Mesodermal cell (in vitro differentiated cells): ENCODE data around the gene SERGEF.

Experiments
- H3K27ac ChIP-seq: 2 replicates; pipeline ENCODE4 v1.7.0; 2013; ENCODE audit warnings: mild to moderate bottlenecking, low read depth, low read length, moderate library complexity; ENCODE audit not compliant: severe bottlenecking
- H3K36me3 ChIP-seq: 2 replicates; pipeline ENCODE4 v1.7.1; 2013; ENCODE audit warnings: mild to moderate bottlenecking, low read length, moderate library complexity; ENCODE audit not compliant: control insufficient read depth, insufficient read depth
- H3K4me1 ChIP-seq: one replicate; pipeline ENCODE4 v1.7.1; 2013; ENCODE audit warnings: mild to moderate bottlenecking, low read length; ENCODE audit not compliant: insufficient read depth, control insufficient read depth, poor library complexity, severe bottlenecking
- H3K4me3 ChIP-seq: 2 replicates; pipeline ENCODE4 v1.7.0; 2013; ENCODE audit warnings: low read length, control low read depth, mild to moderate bottlenecking; ENCODE audit not compliant: insufficient read depth, poor library complexity, severe bottlenecking; ENCODE audit errors: extremely low read depth
- H3K9me3 ChIP-seq: 2 replicates; pipeline ENCODE4 v1.7.1; 2013; ENCODE audit warnings: mild to moderate bottlenecking, low read length, moderate library complexity; ENCODE audit not compliant: control insufficient read depth
- WGBS, 2 experiments: methylation state at CpG; one replicate each; pipeline ENCODE4 v1.1.5; 2013; ENCODE audit warnings: missing lambda C conversion rate in 2 of 2; ENCODE audit not compliant: insufficient coverage in 2 of 2; 5-methylcytosine and 5-hydroxymethylcytosine counted together

The SERGEF gene

GRCh38 chr11:17802491-17802890 lies 210.4 kb downstream of the SERGEF start:
- Histone ChIP-seq H3K4me3 (no peak overlapping the region), H3K27ac (no peak overlapping the region), H3K9me3 (no peaks in the 10 kb centered on the region), H3K36me3 (no peaks in the 10 kb centered on the region), H3K4me1 (no peaks in the 10 kb centered on the region)
- WGBS, 2 experiments: 70 to 72% methylated on average over 4 of the region's 4 CpGs

GRCh38 chr11:17801166-17801565 lies 211.7 kb downstream of the SERGEF start:
- 94% methylated on average over 3 of the region's 4 CpGs; no CpG with 5 or more reads in 1 of the 2 experiments for WGBS, 2 experiments

GRCh38 chr11:17799147-17799546 lies 213.7 kb downstream of the SERGEF start:
- Histone ChIP-seq H3K4me1 (no peaks in the 10 kb centered on the region), H3K4me3 (no peak overlapping the region), H3K36me3 (no peaks in the 10 kb centered on the region), H3K27ac (no peak overlapping the region), H3K9me3 (no peaks in the 10 kb centered on the region)
- WGBS, 2 experiments: 94 to 96% methylated on average over 3 to 4 of the region's 5 CpGs

More at GRCh38 chr11:17801166-17801565, 211.7 kb downstream of the SERGEF start:
- H3K9me3 ChIP-seq: no peaks in the 10 kb centered on the region
- no peak overlapping the region for H3K4me3 ChIP-seq
- no peak overlapping the region for H3K27ac ChIP-seq
- no peaks in the 10 kb centered on the region for H3K4me1 ChIP-seq
- no peaks in the 10 kb centered on the region for H3K36me3 ChIP-seq

GRCh38 chr11:17798716-17799115 lies 214.1 kb downstream of the SERGEF start:
- Histone ChIP-seq H3K9me3 (no peaks in the 10 kb centered on the region), H3K36me3 (no peaks in the 10 kb centered on the region), H3K4me3 (no peak overlapping the region), H3K4me1 (no peaks in the 10 kb centered on the region), H3K27ac (no peak overlapping the region)
- WGBS, 2 experiments: 87 to 88% methylated on average over 1 to 2 of the region's 3 CpGs

- 93 to 95% methylated on average over 3 to 4 of the region's 6 CpGs for WGBS, 2 experiments
- no peak overlapping the region for H3K27ac ChIP-seq
- no peak overlapping the region for H3K4me3 ChIP-seq
Observed at GRCh38 chr11:17798253-17798652, 214.6 kb downstream of the SERGEF start.

GRCh38 chr11:17796154-17796553 lies 216.7 kb downstream of the SERGEF start:
- no peaks in the 10 kb centered on the region for H3K9me3 ChIP-seq

More at GRCh38 chr11:17798253-17798652, 214.6 kb downstream of the SERGEF start:
- H3K4me1 ChIP-seq: no peaks in the 10 kb centered on the region
- no peaks in the 10 kb centered on the region for H3K36me3 ChIP-seq
- H3K9me3 ChIP-seq: no peaks in the 10 kb centered on the region

GRCh38 chr11:17794981-17795380 lies 217.9 kb downstream of the SERGEF start:
- 92 to 97% methylated on average over 4 to 5 of the region's 5 CpGs for WGBS, 2 experiments
- Histone ChIP-seq H3K4me1 (no peaks in the 10 kb centered on the region), H3K4me3 (no peak overlapping the region), H3K27ac (no peak overlapping the region), H3K36me3 (no peaks in the 10 kb centered on the region), H3K9me3 (no peaks in the 10 kb centered on the region)

More at GRCh38 chr11:17796154-17796553, 216.7 kb downstream of the SERGEF start:
- Histone ChIP-seq H3K4me3 (no peak overlapping the region), H3K4me1 (no peaks in the 10 kb centered on the region), H3K36me3 (no peaks in the 10 kb centered on the region), H3K27ac (no peak overlapping the region)
- 80 to 90% methylated on average over 2 of the region's 2 CpGs for WGBS, 2 experiments

- Histone ChIP-seq H3K4me1 (no peaks in the 10 kb centered on the region), H3K4me3 (no peak overlapping the region), H3K27ac (no peak overlapping the region), H3K36me3 (no peaks in the 10 kb centered on the region), H3K9me3 (no peaks in the 10 kb centered on the region)
- WGBS, 2 experiments: 87 to 94% methylated on average over 6 to 7 of the region's 7 CpGs
Observed at GRCh38 chr11:17793642-17794170, 219.1 kb downstream of the SERGEF start.

GRCh38 chr11:17792161-17792560 lies 220.7 kb downstream of the SERGEF start:
- WGBS, 2 experiments: 90% methylated on average over 7 to 9 of the region's 9 CpGs
- no peaks in the 10 kb centered on the region for H3K9me3 ChIP-seq
- no peak overlapping the region for H3K4me3 ChIP-seq
- H3K36me3 ChIP-seq: no peaks in the 10 kb centered on the region
- H3K4me1 ChIP-seq: no peaks in the 10 kb centered on the region
- H3K27ac ChIP-seq: no peak overlapping the region

GRCh38 chr11:17791144-17791543 lies 221.7 kb downstream of the SERGEF start:
- Histone ChIP-seq H3K9me3 (no peaks in the 10 kb centered on the region), H3K36me3 (no peaks in the 10 kb centered on the region), H3K27ac (no peak overlapping the region), H3K4me3 (no peak overlapping the region), H3K4me1 (no peaks in the 10 kb centered on the region)

GRCh38 chr11:17790453-17790852 lies 222.4 kb downstream of the SERGEF start:
- Histone ChIP-seq H3K27ac (no peak overlapping the region), H3K4me1 (no peaks in the 10 kb centered on the region), H3K9me3 (no peaks in the 10 kb centered on the region), H3K36me3 (no peaks in the 10 kb centered on the region), H3K4me3 (no peak overlapping the region)
- WGBS, 2 experiments: 80 to 100% methylated on average over 1 of the region's 1 CpG
